Right ventricle myocardium inferior (tissue), 1 donor: Measurements from ENCODE around the gene NR5A2. TPM values are rescaled to one million over a fixed set of nuclear protein-coding genes. Genes with fewer than 3 reads are reported as not detected.

Source experiments
- ATAC-seq: fragments of 200-7000 bp; cut with Tn5 transposase; one replicate; pipeline ENCODE4 v1.9.1; 2020; ENCODE audit warnings: mild to moderate bottlenecking, moderate library complexity
- DNase-seq: peaks from one replicate; pipeline ENCODE4 v3.0.0; 2021; ENCODE audit errors: missing footprints
- intact Hi-C: fragments of 100-400 bp; cut with DNase I; formaldehyde crosslinking; loops from one replicate; pipeline ENCODE4 v1.11.0; 2022
- total RNA-seq: library from RNA; stranded (reverse); fragmentation: NEBNext Ultra II Directional; extraction: Animal tissue kit (Norgen Biotek cat#: 25700); gene quantifications from one replicate; pipeline ENCODE4 v1.2.1, GENCODE V29; 2021
- donor health status: DM: no; HTN: yes; CAD: no; lungs with severe emphysema.

NR5A2 gene
- total RNA-seq, 1 donor from 2014 or later = 1.6 TPM

GRCh38 chr1:200147094-200147493, 119.6 kb downstream of the NR5A2 start:
- ATAC-seq (no peak), DNase-seq (peak; percentile 55)
- intact Hi-C loops = no loop called here

- intact Hi-C loops = no loop called here
- no peak for DNase-seq
Observed at GRCh38 chr1:200147742-200148141, 120.2 kb downstream of the NR5A2 start.

GRCh38 chr1:200150006-200150405, 122.5 kb downstream of the NR5A2 start:
- ATAC-seq = no peak
- no peak for DNase-seq
- intact Hi-C loops = no loop called here

More at GRCh38 chr1:200147742-200148141, 120.2 kb downstream of the NR5A2 start:
- ATAC-seq = no peak

- intact Hi-C loops = no loop called here
- no peak for ATAC-seq
- no peak for DNase-seq
Observed at GRCh38 chr1:200150721-200151120, 123.2 kb downstream of the NR5A2 start.

- intact Hi-C loops = no loop called here
- DNase-seq (no peak), ATAC-seq (no peak)
Observed at GRCh38 chr1:200152336-200152735, 124.8 kb downstream of the NR5A2 start.

- DNase-seq (no peak), ATAC-seq (no peak)
- intact Hi-C loops = no loop called here
Observed at GRCh38 chr1:200153277-200154055, 126.0 kb downstream of the NR5A2 start.

- ATAC-seq = no peak
Observed at GRCh38 chr1:200154069-200154767, 126.7 kb downstream of the NR5A2 start.

GRCh38 chr1:200157715-200158114, 130.2 kb downstream of the NR5A2 start:
- ATAC-seq (no peak), DNase-seq (no peak)
- intact Hi-C loops = no loop called here

More at GRCh38 chr1:200154069-200154767, 126.7 kb downstream of the NR5A2 start:
- DNase-seq = no peak
- intact Hi-C loops = no loop called here

GRCh38 chr1:200161801-200162200, 134.3 kb downstream of the NR5A2 start:
- DNase-seq (no peak), ATAC-seq (no peak)
- intact Hi-C loops = no loop called here

- no peak for ATAC-seq
- DNase-seq = no peak
- intact Hi-C loops = no loop called here
Observed at GRCh38 chr1:200162258-200162657, 134.7 kb downstream of the NR5A2 start.

GRCh38 chr1:200162877-200163276, 135.4 kb downstream of the NR5A2 start:
- DNase-seq = no peak
- intact Hi-C loops = no loop called here
- no peak for ATAC-seq

GRCh38 chr1:200163911-200164310, 136.4 kb downstream of the NR5A2 start:
- ATAC-seq (no peak), DNase-seq (no peak)
- intact Hi-C loops = no loop called here

GRCh38 chr1:200165493-200166220, 138.1 kb downstream of the NR5A2 start:
- intact Hi-C loops = no loop called here
- no peak for DNase-seq
- ATAC-seq = no peak

- DNase-seq (no peak), ATAC-seq (no peak)
- intact Hi-C loops = no loop called here
Observed at GRCh38 chr1:200166411-200166810, 138.9 kb downstream of the NR5A2 start.

GRCh38 chr1:200168926-200169325, 141.4 kb downstream of the NR5A2 start:
- ATAC-seq = no peak
- DNase-seq = no peak
- intact Hi-C loops = no loop called here

- ATAC-seq (no peak), DNase-seq (no peak)
- intact Hi-C loops = no loop called here
Observed at GRCh38 chr1:200172311-200172710, 144.8 kb downstream of the NR5A2 start.

- DNase-seq (no peak), ATAC-seq (no peak)
- intact Hi-C loops = no loop called here
Observed at GRCh38 chr1:200173097-200173618, 145.6 kb downstream of the NR5A2 start.

GRCh38 chr1:200174525-200175295, 147.2 kb downstream of the NR5A2 start:
- ATAC-seq = no peak
- intact Hi-C loops = no loop called here
- no peak for DNase-seq

GRCh38 chr1:200176181-200176580, 148.7 kb downstream of the NR5A2 start:
- intact Hi-C loops = no loop called here
- no peak for DNase-seq
- ATAC-seq = no peak
